Measurements from ENCODE around the gene JAZF1.

- no peak for TF ChIP-seq CTCF (IDR thresholded peaks at IDR 0.05)
- no peak for TF ChIP-seq POLR2A (IDR thresholded peaks at IDR 0.05)
These were observed 174.8 kb downstream of the JAZF1 start for GRCh38 chr7:28005847-28006231.
